ENCODE results near the gene PTAFR.

PTAFR gene

GRCh38 chr1:28195780-28196179 lies 19.3 kb upstream of the PTAFR start:
- DNase-seq, result no peak
- H3K79me2 ChIP-seq (ENCODE audit: low read length), result no peaks in the 10 kb centered on the region
- no peaks in the 10 kb centered on the region for H3F3A ChIP-seq (ENCODE audit: insufficient read depth, low read length)
- H3K36me3 ChIP-seq (replicated peaks; ENCODE audit: insufficient read depth, low read length), result 0 out of 2 replicates have a peak, but pooled peaks cover 6% of the 10 kb centered on the region
- TF ChIP-seq CTCF (IDR thresholded peaks at IDR 0.05; ENCODE audit: low read length) (no peak), EZH2 (optimal IDR thresholded peaks at IDR 0.05; ENCODE audit: low read depth, low read length) (no peak), EZH2phosphoT487 (IDR thresholded peaks at IDR 0.05; ENCODE audit: low read length) (no peak)
- no peak overlapping the region for H3K4me2 ChIP-seq (ENCODE audit: low read depth, low read length)
- H4K20me1 ChIP-seq (ENCODE audit: insufficient read depth, low read length), result no peaks in the 10 kb centered on the region
- no peaks in the 10 kb centered on the region for H3K27me3 ChIP-seq (replicated peaks; ENCODE audit: insufficient read depth, low read length)
- H2AFZ ChIP-seq (ENCODE audit: low read length), result no peak overlapping the region
- no peak overlapping the region for H3K27ac ChIP-seq (ENCODE audit: low read length)
- H3K4me1 ChIP-seq (ENCODE audit: low read length), result peaks cover 13% of the 10 kb centered on the region
- no peak overlapping the region for H3K9ac ChIP-seq (ENCODE audit: low read length)
- no peaks in the 10 kb centered on the region for H3K9me2 ChIP-seq (replicated peaks; ENCODE audit: insufficient read depth, low read length)
- no peak overlapping the region for H3K4me3 ChIP-seq (ENCODE audit: low read length)
- no peaks in the 10 kb centered on the region for H3K9me3 ChIP-seq (replicated peaks; ENCODE audit: insufficient read depth, low read length)

- Histone ChIP-seq H2AFZ (ENCODE audit: low read length) (no peak overlapping the region), H3K9me2 (replicated peaks; ENCODE audit: insufficient read depth, low read length) (no peaks in the 10 kb centered on the region), H4K20me1 (ENCODE audit: insufficient read depth, low read length) (no peaks in the 10 kb centered on the region), H3K4me2 (ENCODE audit: low read depth, low read length) (no peak overlapping the region), H3K4me1 (ENCODE audit: low read length) (peaks cover 13% of the 10 kb centered on the region), H3K9me3 (replicated peaks; ENCODE audit: insufficient read depth, low read length) (no peaks in the 10 kb centered on the region), H3K9ac (ENCODE audit: low read length) (no peak overlapping the region), H3K27ac (ENCODE audit: low read length) (no peak overlapping the region), H3F3A (ENCODE audit: insufficient read depth, low read length) (no peaks in the 10 kb centered on the region), H3K4me3 (ENCODE audit: low read length) (no peak overlapping the region), H3K36me3 (replicated peaks; ENCODE audit: insufficient read depth, low read length) (0 out of 2 replicates have a peak, but pooled peaks cover 4% of the 10 kb centered on the region), H3K27me3 (replicated peaks; ENCODE audit: insufficient read depth, low read length) (no peaks in the 10 kb centered on the region), H3K79me2 (ENCODE audit: low read length) (no peaks in the 10 kb centered on the region)
- no peak for DNase-seq
- no peak for TF ChIP-seq EZH2phosphoT487 (IDR thresholded peaks at IDR 0.05; ENCODE audit: low read length)
- TF ChIP-seq EZH2 (optimal IDR thresholded peaks at IDR 0.05; ENCODE audit: low read depth, low read length), result no peak
- TF ChIP-seq CTCF (IDR thresholded peaks at IDR 0.05; ENCODE audit: low read length), result no peak
Observed at GRCh38 chr1:28194326-28195035, 18.0 kb upstream of the PTAFR start.

GRCh38 chr1:28193701-28194161 lies 17.2 kb upstream of the PTAFR start:
- Histone ChIP-seq H3K9ac (ENCODE audit: low read length) (no peak overlapping the region), H3K9me3 (replicated peaks; ENCODE audit: insufficient read depth, low read length) (no peaks in the 10 kb centered on the region), H3K4me2 (ENCODE audit: low read depth, low read length) (no peak overlapping the region), H3K36me3 (replicated peaks; ENCODE audit: insufficient read depth, low read length) (no peaks in the 10 kb centered on the region), H3K27me3 (replicated peaks; ENCODE audit: insufficient read depth, low read length) (no peaks in the 10 kb centered on the region), H3K9me2 (replicated peaks; ENCODE audit: insufficient read depth, low read length) (no peaks in the 10 kb centered on the region), H3F3A (ENCODE audit: insufficient read depth, low read length) (no peaks in the 10 kb centered on the region), H3K79me2 (ENCODE audit: low read length) (no peaks in the 10 kb centered on the region), H3K4me3 (ENCODE audit: low read length) (no peak overlapping the region), H4K20me1 (ENCODE audit: insufficient read depth, low read length) (no peaks in the 10 kb centered on the region), H3K27ac (ENCODE audit: low read length) (no peak overlapping the region), H2AFZ (ENCODE audit: low read length) (no peak overlapping the region), H3K4me1 (ENCODE audit: low read length) (peaks cover 13% of the 10 kb centered on the region)
- TF ChIP-seq EZH2phosphoT487 (IDR thresholded peaks at IDR 0.05; ENCODE audit: low read length), result no peak
- no peak for DNase-seq

GRCh38 chr1:28190996-28191645 lies 14.6 kb upstream of the PTAFR start:
- Histone ChIP-seq H3K4me2 (ENCODE audit: low read depth, low read length) (no peak overlapping the region), H3K27ac (ENCODE audit: low read length) (no peak overlapping the region), H3K9me2 (replicated peaks; ENCODE audit: insufficient read depth, low read length) (no peaks in the 10 kb centered on the region), H3K27me3 (replicated peaks; ENCODE audit: insufficient read depth, low read length) (no peaks in the 10 kb centered on the region), H3K79me2 (ENCODE audit: low read length) (no peaks in the 10 kb centered on the region), H2AFZ (ENCODE audit: low read length) (no peak overlapping the region), H3K9ac (ENCODE audit: low read length) (no peak overlapping the region), H3F3A (ENCODE audit: insufficient read depth, low read length) (no peaks in the 10 kb centered on the region), H3K36me3 (replicated peaks; ENCODE audit: insufficient read depth, low read length) (no peaks in the 10 kb centered on the region), H3K4me3 (ENCODE audit: low read length) (no peak overlapping the region), H3K9me3 (replicated peaks; ENCODE audit: insufficient read depth, low read length) (no peaks in the 10 kb centered on the region), H4K20me1 (ENCODE audit: insufficient read depth, low read length) (no peaks in the 10 kb centered on the region), H3K4me1 (ENCODE audit: low read length) (no peaks in the 10 kb centered on the region)
- TF ChIP-seq CTCF (IDR thresholded peaks at IDR 0.05; ENCODE audit: low read length) (no peak), EZH2 (optimal IDR thresholded peaks at IDR 0.05; ENCODE audit: low read depth, low read length) (no peak), EZH2phosphoT487 (IDR thresholded peaks at IDR 0.05; ENCODE audit: low read length) (no peak)
- no peak for DNase-seq
